Measurements from ENCODE around the gene TXLNG. TPM values are rescaled to one million over a fixed set of nuclear protein-coding genes. Genes with fewer than 3 reads are reported as not detected.
A peak's percentile ranks its signal among the peaks of the same experiment; 100 is the strongest.

The TXLNG gene
- total RNA-seq, 1 experiment from 2014 or later, result 31.1 TPM

- H3K4me3 Mint-ChIP-seq, result no peak overlapping the region
- DNase-seq (ENCODE audit: low spot score) (no peak), ATAC-seq (no peak)
- TF ChIP-seq ZMAT4 (CRISPR knock-in tag; IDR thresholded peaks at IDR 0.05) (no peak), JUN (CRISPR knock-in tag; IDR thresholded peaks at IDR 0.05) (no peak), ZNF416 (CRISPR knock-in tag; IDR thresholded peaks at IDR 0.05) (no peak), PREB (CRISPR knock-in tag; IDR thresholded peaks at IDR 0.05; ENCODE audit: borderline replicate concordance) (no peak), PRDM15 (CRISPR knock-in tag; IDR thresholded peaks at IDR 0.05) (no peak), FOXJ3 (CRISPR knock-in tag; IDR thresholded peaks at IDR 0.05; ENCODE audit: borderline replicate concordance) (no peak), E2F5 (CRISPR knock-in tag; IDR thresholded peaks at IDR 0.05) (no peak), EMX1 (CRISPR knock-in tag; IDR thresholded peaks at IDR 0.05) (no peak), IRF2 (CRISPR knock-in tag; IDR thresholded peaks at IDR 0.05; ENCODE audit: borderline replicate concordance, low read depth) (no peak), GTF2I (CRISPR knock-in tag; conservative IDR thresholded peaks at IDR 0.05) (no peak)
- TF ChIP-seq, protein P1, sequence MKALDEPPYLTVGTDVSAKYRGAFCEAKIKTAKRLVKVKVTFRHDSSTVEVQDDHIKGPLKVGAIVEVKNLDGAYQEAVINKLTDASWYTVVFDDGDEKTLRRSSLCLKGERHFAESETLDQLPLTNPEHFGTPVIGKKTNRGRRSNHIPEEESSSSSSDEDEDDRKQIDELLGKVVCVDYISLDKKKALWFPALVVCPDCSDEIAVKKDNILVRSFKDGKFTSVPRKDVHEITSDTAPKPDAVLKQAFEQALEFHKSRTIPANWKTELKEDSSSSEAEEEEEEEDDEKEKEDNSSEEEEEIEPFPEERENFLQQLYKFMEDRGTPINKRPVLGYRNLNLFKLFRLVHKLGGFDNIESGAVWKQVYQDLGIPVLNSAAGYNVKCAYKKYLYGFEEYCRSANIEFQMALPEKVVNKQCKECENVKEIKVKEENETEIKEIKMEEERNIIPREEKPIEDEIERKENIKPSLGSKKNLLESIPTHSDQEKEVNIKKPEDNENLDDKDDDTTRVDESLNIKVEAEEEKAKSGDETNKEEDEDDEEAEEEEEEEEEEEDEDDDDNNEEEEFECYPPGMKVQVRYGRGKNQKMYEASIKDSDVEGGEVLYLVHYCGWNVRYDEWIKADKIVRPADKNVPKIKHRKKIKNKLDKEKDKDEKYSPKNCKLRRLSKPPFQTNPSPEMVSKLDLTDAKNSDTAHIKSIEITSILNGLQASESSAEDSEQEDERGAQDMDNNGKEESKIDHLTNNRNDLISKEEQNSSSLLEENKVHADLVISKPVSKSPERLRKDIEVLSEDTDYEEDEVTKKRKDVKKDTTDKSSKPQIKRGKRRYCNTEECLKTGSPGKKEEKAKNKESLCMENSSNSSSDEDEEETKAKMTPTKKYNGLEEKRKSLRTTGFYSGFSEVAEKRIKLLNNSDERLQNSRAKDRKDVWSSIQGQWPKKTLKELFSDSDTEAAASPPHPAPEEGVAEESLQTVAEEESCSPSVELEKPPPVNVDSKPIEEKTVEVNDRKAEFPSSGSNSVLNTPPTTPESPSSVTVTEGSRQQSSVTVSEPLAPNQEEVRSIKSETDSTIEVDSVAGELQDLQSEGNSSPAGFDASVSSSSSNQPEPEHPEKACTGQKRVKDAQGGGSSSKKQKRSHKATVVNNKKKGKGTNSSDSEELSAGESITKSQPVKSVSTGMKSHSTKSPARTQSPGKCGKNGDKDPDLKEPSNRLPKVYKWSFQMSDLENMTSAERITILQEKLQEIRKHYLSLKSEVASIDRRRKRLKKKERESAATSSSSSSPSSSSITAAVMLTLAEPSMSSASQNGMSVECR (CRISPR knock-in tag; IDR thresholded peaks at IDR 0.05; ENCODE audit: borderline replicate concordance), result no peak
- TF ChIP-seq, protein P2, sequence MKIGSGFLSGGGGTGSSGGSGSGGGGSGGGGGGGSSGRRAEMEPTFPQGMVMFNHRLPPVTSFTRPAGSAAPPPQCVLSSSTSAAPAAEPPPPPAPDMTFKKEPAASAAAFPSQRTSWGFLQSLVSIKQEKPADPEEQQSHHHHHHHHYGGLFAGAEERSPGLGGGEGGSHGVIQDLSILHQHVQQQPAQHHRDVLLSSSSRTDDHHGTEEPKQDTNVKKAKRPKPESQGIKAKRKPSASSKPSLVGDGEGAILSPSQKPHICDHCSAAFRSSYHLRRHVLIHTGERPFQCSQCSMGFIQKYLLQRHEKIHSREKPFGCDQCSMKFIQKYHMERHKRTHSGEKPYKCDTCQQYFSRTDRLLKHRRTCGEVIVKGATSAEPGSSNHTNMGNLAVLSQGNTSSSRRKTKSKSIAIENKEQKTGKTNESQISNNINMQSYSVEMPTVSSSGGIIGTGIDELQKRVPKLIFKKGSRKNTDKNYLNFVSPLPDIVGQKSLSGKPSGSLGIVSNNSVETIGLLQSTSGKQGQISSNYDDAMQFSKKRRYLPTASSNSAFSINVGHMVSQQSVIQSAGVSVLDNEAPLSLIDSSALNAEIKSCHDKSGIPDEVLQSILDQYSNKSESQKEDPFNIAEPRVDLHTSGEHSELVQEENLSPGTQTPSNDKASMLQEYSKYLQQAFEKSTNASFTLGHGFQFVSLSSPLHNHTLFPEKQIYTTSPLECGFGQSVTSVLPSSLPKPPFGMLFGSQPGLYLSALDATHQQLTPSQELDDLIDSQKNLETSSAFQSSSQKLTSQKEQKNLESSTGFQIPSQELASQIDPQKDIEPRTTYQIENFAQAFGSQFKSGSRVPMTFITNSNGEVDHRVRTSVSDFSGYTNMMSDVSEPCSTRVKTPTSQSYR (CRISPR knock-in tag; IDR thresholded peaks at IDR 0.05), result no peak
- TF ChIP-seq, protein P3, sequence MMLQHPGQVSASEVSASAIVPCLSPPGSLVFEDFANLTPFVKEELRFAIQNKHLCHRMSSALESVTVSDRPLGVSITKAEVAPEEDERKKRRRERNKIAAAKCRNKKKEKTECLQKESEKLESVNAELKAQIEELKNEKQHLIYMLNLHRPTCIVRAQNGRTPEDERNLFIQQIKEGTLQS (CRISPR knock-in tag; conservative IDR thresholded peaks at IDR 0.05), result no peak
- TF ChIP-seq, protein P4, sequence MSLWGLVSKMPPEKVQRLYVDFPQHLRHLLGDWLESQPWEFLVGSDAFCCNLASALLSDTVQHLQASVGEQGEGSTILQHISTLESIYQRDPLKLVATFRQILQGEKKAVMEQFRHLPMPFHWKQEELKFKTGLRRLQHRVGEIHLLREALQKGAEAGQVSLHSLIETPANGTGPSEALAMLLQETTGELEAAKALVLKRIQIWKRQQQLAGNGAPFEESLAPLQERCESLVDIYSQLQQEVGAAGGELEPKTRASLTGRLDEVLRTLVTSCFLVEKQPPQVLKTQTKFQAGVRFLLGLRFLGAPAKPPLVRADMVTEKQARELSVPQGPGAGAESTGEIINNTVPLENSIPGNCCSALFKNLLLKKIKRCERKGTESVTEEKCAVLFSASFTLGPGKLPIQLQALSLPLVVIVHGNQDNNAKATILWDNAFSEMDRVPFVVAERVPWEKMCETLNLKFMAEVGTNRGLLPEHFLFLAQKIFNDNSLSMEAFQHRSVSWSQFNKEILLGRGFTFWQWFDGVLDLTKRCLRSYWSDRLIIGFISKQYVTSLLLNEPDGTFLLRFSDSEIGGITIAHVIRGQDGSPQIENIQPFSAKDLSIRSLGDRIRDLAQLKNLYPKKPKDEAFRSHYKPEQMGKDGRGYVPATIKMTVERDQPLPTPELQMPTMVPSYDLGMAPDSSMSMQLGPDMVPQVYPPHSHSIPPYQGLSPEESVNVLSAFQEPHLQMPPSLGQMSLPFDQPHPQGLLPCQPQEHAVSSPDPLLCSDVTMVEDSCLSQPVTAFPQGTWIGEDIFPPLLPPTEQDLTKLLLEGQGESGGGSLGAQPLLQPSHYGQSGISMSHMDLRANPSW (CRISPR knock-in tag; conservative IDR thresholded peaks at IDR 0.05; ENCODE audit: low read depth), result no peak
- TF ChIP-seq, protein P5, sequence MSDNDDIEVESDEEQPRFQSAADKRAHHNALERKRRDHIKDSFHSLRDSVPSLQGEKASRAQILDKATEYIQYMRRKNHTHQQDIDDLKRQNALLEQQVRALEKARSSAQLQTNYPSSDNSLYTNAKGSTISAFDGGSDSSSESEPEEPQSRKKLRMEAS (CRISPR knock-in tag; IDR thresholded peaks at IDR 0.05), result no peak
- POLR2A ChIA-PET, result interaction anchor here (0.9 kb wide), 1 partner anchor 63 kb away, joined by 3 read pairs; the partner anchor contains the start of gene RBBP7
- CTCF ChIA-PET, result no interaction called here
- H3K27ac Mint-ChIP-seq, result peak overlapping the region; percentile 85
- H3K27me3 Mint-ChIP-seq (ENCODE audit: low read depth), result no peaks in the 10 kb centered on the region
- H3K36me3 Mint-ChIP-seq, result peaks cover 8% of the 10 kb centered on the region
- H3K9me3 Mint-ChIP-seq, result no peaks in the 10 kb centered on the region
- peaks cover 15% of the 10 kb centered on the region for H3K4me1 Mint-ChIP-seq
These were observed 21.8 kb downstream of the TXLNG start for GRCh38 chrX:16807976-16808542.

Measured in WTC11 (cell line).